GM23338 (cell line): Measurements from ENCODE around the gene DAB1. TPM values are rescaled to one million over a fixed set of nuclear protein-coding genes. Genes with fewer than 3 reads are reported as not detected.

Experiments
- ATAC-seq: fragments of 200-7000 bp; cut with Tn5 transposase; 3 replicates; pipeline ENCODE4 v1.9.1; 2020
- DNase-seq: peaks from one replicate; pipeline ENCODE4 v3.0.0-alpha.2; 2015; ENCODE audit warnings: low spot score
- H2AFZ ChIP-seq: fragments of 200-600 bp; sonication (generic); 2 replicates; pipeline ENCODE4 v1.8.0; 2016; ENCODE audit warnings: antibody characterized with exemption, mild to moderate bottlenecking, moderate library complexity
- H3F3A ChIP-seq: fragments of 200-600 bp; sonication (generic); replicated peaks from 2 replicates; pipeline ENCODE4 v1.8.0; 2017; ENCODE audit warnings: antibody characterized with exemption, mixed run types, low read depth
- H3K27ac ChIP-seq: fragments of 200-600 bp; sonication (generic); 2 replicates; pipeline ENCODE4 v1.6.1; 2016; ENCODE audit warnings: low read depth
- H3K27me3 ChIP-seq: fragments of 200-600 bp; sonication (generic); 2 replicates; pipeline ENCODE4 v1.8.0; 2016; ENCODE audit warnings: mild to moderate bottlenecking, mixed run types, moderate library complexity; ENCODE audit not compliant: insufficient read depth
- H3K36me3 ChIP-seq: fragments of 200-600 bp; sonication (generic); 2 replicates; pipeline ENCODE4 v1.8.0; 2016; ENCODE audit warnings: mild to moderate bottlenecking; ENCODE audit not compliant: insufficient read depth
- H3K4me1 ChIP-seq: fragments of 200-600 bp; sonication (generic); 2 replicates; pipeline ENCODE4 v1.8.0; 2016; ENCODE audit warnings: mild to moderate bottlenecking, moderate library complexity; ENCODE audit not compliant: insufficient read depth
- H3K4me2 ChIP-seq: fragments of 200-600 bp; sonication (generic); 2 replicates; pipeline ENCODE4 v1.7.1; 2017; ENCODE audit warnings: mixed run types
- H3K4me3 ChIP-seq: fragments of 200-600 bp; sonication (generic); 2 replicates; pipeline ENCODE4 v1.6.1; 2016; ENCODE audit warnings: mixed run types
- H3K79me2 ChIP-seq: fragments of 200-600 bp; sonication (generic); replicated peaks from 2 replicates; pipeline ENCODE4 v1.8.0; 2017; ENCODE audit warnings: mild to moderate bottlenecking; ENCODE audit not compliant: insufficient read depth
- H3K9me2 ChIP-seq: fragments of 200-600 bp; sonication (generic); 2 replicates; pipeline ENCODE4 v1.8.0; 2017; ENCODE audit not compliant: insufficient read depth
- H4K20me1 ChIP-seq: fragments of 200-600 bp; sonication (generic); replicated peaks from 2 replicates; pipeline ENCODE4 v1.8.0; 2017; ENCODE audit warnings: mild to moderate bottlenecking; ENCODE audit not compliant: insufficient read depth
- H3K27ac Mint-ChIP-seq: 2 replicates; pipeline ENCODE4 v1.8.0; 2020; ENCODE audit warnings: inconsistent platforms, mild to moderate bottlenecking, moderate library complexity, mixed read lengths
- H3K27me3 Mint-ChIP-seq: 3 replicates; pipeline ENCODE4 v1.8.0; 2022; ENCODE audit warnings: low read depth, mild to moderate bottlenecking, moderate library complexity, mixed read lengths, inconsistent platforms; ENCODE audit not compliant: insufficient read depth, poor library complexity
- H3K36me3 Mint-ChIP-seq: 3 replicates; pipeline ENCODE4 v1.8.0; 2021; ENCODE audit warnings: low read depth, mild to moderate bottlenecking, inconsistent platforms, moderate library complexity, mixed read lengths
- H3K4me1 Mint-ChIP-seq: 3 replicates; pipeline ENCODE4 v1.8.0; 2020; ENCODE audit warnings: mild to moderate bottlenecking, inconsistent platforms, mixed read lengths
- H3K4me3 Mint-ChIP-seq: 3 replicates; pipeline ENCODE4 v1.8.0; 2021; ENCODE audit warnings: moderate library complexity, mild to moderate bottlenecking, inconsistent platforms, mixed read lengths
- H3K9me3 Mint-ChIP-seq: 3 replicates; pipeline ENCODE4 v1.8.0; 2020; ENCODE audit warnings: moderate library complexity, mild to moderate bottlenecking, inconsistent platforms, mixed read lengths
- ETS1 ChIP-seq: IDR thresholded peaks from 2 replicates; pipeline ENCODE4 v1.6.1; 2016; ENCODE audit warnings: antibody characterized with exemption
- EZH2 ChIP-seq: fragments of 200-600 bp; sonication (generic); IDR thresholded peaks from one replicate; pipeline ENCODE4 v1.8.0; 2017; ENCODE audit warnings: antibody characterized with exemption, mild to moderate bottlenecking, low read depth; ENCODE audit not compliant: unreplicated experiment
- EZH2phosphoT487 ChIP-seq: fragments of 200-600 bp; sonication (generic); IDR thresholded peaks from one replicate; pipeline ENCODE4 v1.8.1; 2018; ENCODE audit warnings: antibody characterized with exemption; ENCODE audit not compliant: unreplicated experiment
- JUNB ChIP-seq: IDR thresholded peaks from one replicate; pipeline ENCODE4 v1.6.1; 2016; ENCODE audit warnings: antibody characterized with exemption; ENCODE audit not compliant: unreplicated experiment
- POLR2AphosphoS5 ChIP-seq: IDR thresholded peaks from 2 replicates; pipeline ENCODE4 v1.6.1; 2016; ENCODE audit warnings: antibody characterized with exemption, low read depth
- STAT1 ChIP-seq: IDR thresholded peaks from one replicate; pipeline ENCODE4 v1.6.1; 2016; ENCODE audit warnings: antibody characterized with exemption; ENCODE audit not compliant: unreplicated experiment
- ZNF114 ChIP-seq: fragments of 250-450 bp; sonication (Bioruptor Pico); IDR thresholded peaks from 2 replicates; pipeline ENCODE4 v1.5.0; 2020; ENCODE audit warnings: mild to moderate bottlenecking, moderate library complexity
- ZNF331 ChIP-seq: fragments of 250-450 bp; sonication (Bioruptor Pico); IDR thresholded peaks from 2 replicates; pipeline ENCODE4 v1.5.0; 2020; ENCODE audit warnings: low read depth, mild to moderate bottlenecking, moderate library complexity
- polyA plus RNA-seq: library from polyadenylated mRNA; unstranded; fragments of >200 nt; fragmentation: Nextera tagmentation; extraction: Ambion mirVana; gene quantifications from 2 replicates; pipeline ENCODE4 v1.2.1, GENCODE V29; 2016
- total RNA-seq: library from RNA; depleted of rRNA; stranded (reverse); fragments of >200 nt; shearing (Covaris generic); gene quantifications from 2 replicates; pipeline ENCODE4 v1.2.3, GENCODE V29; 2014
- TF ChIP-seq, protein P1 (sequence below), 2 experiments: fragments of 200-600 bp in 1 of 2; sonication (generic) in 1 of 2; conservative IDR thresholded peaks; 2 replicates each; pipeline versions ENCODE4 v1.5.1 to v1.6.1; 2016 to 2017; ENCODE audit warnings: antibody characterized with exemption in 2 of 2, low read depth in 2 of 2, mild to moderate bottlenecking in 2 of 2, moderate library complexity in 1 of 2
- TF ChIP-seq, protein P2 (sequence below): IDR thresholded peaks from one replicate; pipeline ENCODE4 v1.6.1; 2018; ENCODE audit warnings: antibody characterized with exemption; ENCODE audit not compliant: unreplicated experiment

The DAB1 gene
- total and polyA plus RNA-seq, 2 experiments from 2014 or later, result 12.8 to 14.5 TPM

GRCh38 chr1:57302812-57303596, 120.9 kb downstream of the DAB1 start:
- H3K27ac Mint-ChIP-seq, result no peak overlapping the region
- Histone ChIP-seq H3K27ac (no peak overlapping the region), H3K4me2 (0 out of 2 replicates have a peak overlapping the region, but pooled peaks have one; percentile 13), H4K20me1 (0 out of 2 replicates have a peak, but pooled peaks cover 2% of the 10 kb centered on the region), H3F3A (no peaks in the 10 kb centered on the region), H3K79me2 (no peaks in the 10 kb centered on the region), H2AFZ (no peak overlapping the region), H3K4me1 (peaks cover 15% of the 10 kb centered on the region), H3K4me3 (no peak overlapping the region), H3K9me2 (0 out of 2 replicates have a peak, but pooled peaks cover 2% of the 10 kb centered on the region), H3K27me3 (no peaks in the 10 kb centered on the region), H3K36me3 (no peaks in the 10 kb centered on the region)
- TF ChIP-seq EZH2 (no peak), EZH2phosphoT487 (no peak)
- H3K27me3 Mint-ChIP-seq, result peaks cover 7% of the 10 kb centered on the region
- DNase-seq (no peak), ATAC-seq (no peak)
- no peaks in the 10 kb centered on the region for H3K36me3 Mint-ChIP-seq
- peaks cover 43% of the 10 kb centered on the region for H3K4me1 Mint-ChIP-seq
- H3K4me3 Mint-ChIP-seq, result no peak overlapping the region
- no peaks in the 10 kb centered on the region; the same call in 2 of the 3 replicates for H3K9me3 Mint-ChIP-seq

- no peak overlapping the region for H3K27ac Mint-ChIP-seq
- TF ChIP-seq EZH2, result no peak
- TF ChIP-seq ETS1, result no peak
- no peak for TF ChIP-seq POLR2AphosphoS5
- TF ChIP-seq, protein P1, sequence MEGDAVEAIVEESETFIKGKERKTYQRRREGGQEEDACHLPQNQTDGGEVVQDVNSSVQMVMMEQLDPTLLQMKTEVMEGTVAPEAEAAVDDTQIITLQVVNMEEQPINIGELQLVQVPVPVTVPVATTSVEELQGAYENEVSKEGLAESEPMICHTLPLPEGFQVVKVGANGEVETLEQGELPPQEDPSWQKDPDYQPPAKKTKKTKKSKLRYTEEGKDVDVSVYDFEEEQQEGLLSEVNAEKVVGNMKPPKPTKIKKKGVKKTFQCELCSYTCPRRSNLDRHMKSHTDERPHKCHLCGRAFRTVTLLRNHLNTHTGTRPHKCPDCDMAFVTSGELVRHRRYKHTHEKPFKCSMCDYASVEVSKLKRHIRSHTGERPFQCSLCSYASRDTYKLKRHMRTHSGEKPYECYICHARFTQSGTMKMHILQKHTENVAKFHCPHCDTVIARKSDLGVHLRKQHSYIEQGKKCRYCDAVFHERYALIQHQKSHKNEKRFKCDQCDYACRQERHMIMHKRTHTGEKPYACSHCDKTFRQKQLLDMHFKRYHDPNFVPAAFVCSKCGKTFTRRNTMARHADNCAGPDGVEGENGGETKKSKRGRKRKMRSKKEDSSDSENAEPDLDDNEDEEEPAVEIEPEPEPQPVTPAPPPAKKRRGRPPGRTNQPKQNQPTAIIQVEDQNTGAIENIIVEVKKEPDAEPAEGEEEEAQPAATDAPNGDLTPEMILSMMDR (conservative IDR thresholded peaks at IDR 0.05; ENCODE audit: low read depth in 2 of 2), result no peak
- TF ChIP-seq, protein P2, sequence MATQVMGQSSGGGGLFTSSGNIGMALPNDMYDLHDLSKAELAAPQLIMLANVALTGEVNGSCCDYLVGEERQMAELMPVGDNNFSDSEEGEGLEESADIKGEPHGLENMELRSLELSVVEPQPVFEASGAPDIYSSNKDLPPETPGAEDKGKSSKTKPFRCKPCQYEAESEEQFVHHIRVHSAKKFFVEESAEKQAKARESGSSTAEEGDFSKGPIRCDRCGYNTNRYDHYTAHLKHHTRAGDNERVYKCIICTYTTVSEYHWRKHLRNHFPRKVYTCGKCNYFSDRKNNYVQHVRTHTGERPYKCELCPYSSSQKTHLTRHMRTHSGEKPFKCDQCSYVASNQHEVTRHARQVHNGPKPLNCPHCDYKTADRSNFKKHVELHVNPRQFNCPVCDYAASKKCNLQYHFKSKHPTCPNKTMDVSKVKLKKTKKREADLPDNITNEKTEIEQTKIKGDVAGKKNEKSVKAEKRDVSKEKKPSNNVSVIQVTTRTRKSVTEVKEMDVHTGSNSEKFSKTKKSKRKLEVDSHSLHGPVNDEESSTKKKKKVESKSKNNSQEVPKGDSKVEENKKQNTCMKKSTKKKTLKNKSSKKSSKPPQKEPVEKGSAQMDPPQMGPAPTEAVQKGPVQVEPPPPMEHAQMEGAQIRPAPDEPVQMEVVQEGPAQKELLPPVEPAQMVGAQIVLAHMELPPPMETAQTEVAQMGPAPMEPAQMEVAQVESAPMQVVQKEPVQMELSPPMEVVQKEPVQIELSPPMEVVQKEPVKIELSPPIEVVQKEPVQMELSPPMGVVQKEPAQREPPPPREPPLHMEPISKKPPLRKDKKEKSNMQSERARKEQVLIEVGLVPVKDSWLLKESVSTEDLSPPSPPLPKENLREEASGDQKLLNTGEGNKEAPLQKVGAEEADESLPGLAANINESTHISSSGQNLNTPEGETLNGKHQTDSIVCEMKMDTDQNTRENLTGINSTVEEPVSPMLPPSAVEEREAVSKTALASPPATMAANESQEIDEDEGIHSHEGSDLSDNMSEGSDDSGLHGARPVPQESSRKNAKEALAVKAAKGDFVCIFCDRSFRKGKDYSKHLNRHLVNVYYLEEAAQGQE, result no peak
- no peak for TF ChIP-seq JUNB
- no peak for TF ChIP-seq EZH2phosphoT487
- TF ChIP-seq ZNF114 (CRISPR knock-in tag), result no peak
- no peak for TF ChIP-seq ZNF331 (CRISPR knock-in tag)
- no peak for TF ChIP-seq STAT1
Observed at GRCh38 chr1:57300186-57300585, 123.7 kb downstream of the DAB1 start.

More at GRCh38 chr1:57300186-57300585, 123.7 kb downstream of the DAB1 start:
- Histone ChIP-seq H3K4me3 (no peak overlapping the region), H2AFZ (no peak overlapping the region), H3K79me2 (no peaks in the 10 kb centered on the region), H3F3A (no peaks in the 10 kb centered on the region), H4K20me1 (0 out of 2 replicates have a peak, but pooled peaks cover 2% of the 10 kb centered on the region), H3K4me2 (0 out of 2 replicates have a peak overlapping the region, but pooled peaks have one; percentile 34), H3K36me3 (no peaks in the 10 kb centered on the region), H3K27ac (no peak overlapping the region), H3K27me3 (no peaks in the 10 kb centered on the region), H3K4me1 (peaks cover 15% of the 10 kb centered on the region), H3K9me2 (no peaks in the 10 kb centered on the region)
- Mint-ChIP-seq H3K4me3 (no peak overlapping the region), H3K27me3 (no peaks in the 10 kb centered on the region), H3K9me3 (no peaks in the 10 kb centered on the region), H3K36me3 (no peaks in the 10 kb centered on the region), H3K4me1 (peaks cover 34% of the 10 kb centered on the region)
- ATAC-seq (no peak; the same call in 2 of the 3 replicates), DNase-seq (peak; percentile 38)
